GM12878 (cell line): ENCODE measurements around the gene NANOS1. TPM values are rescaled to one million over a fixed set of nuclear protein-coding genes. Genes with fewer than 3 reads are reported as not detected.

ENCODE experiments used
- ATAC-seq: fragments of 200-7000 bp; cut with Tn5 transposase; 3 replicates; pipeline ENCODE4 v1.9.1; 2020; ENCODE audit warnings: mild to moderate bottlenecking, moderate library complexity
- BruUV-seq: library from RNA; stranded (reverse); fragments of 400-500 nt; replicated peaks from 2 replicates; lab custom pipeline; 2021; lab: Mats Ljungman, UMichigan
- CTCF ChIA-PET: fragments of 300-600 bp; sonication (Branson Sonifier 250); formaldehyde crosslinking; extraction: SDS; loops from one replicate; lab custom pipeline; 2021; ENCODE audit warnings: inconsistent platforms; lab: Yijun Ruan, JAX
- POLR2A ChIA-PET: fragments of 350-600 bp; formaldehyde crosslinking; extraction: SDS; loops from one replicate; lab custom pipeline; 2021; ENCODE audit warnings: inconsistent platforms; lab: Charles Lee
- RAD21 ChIA-PET: fragments of 300-600 bp; sonication (Branson Sonifier 250); formaldehyde crosslinking; loops from one replicate; lab custom pipeline; 2023; ENCODE audit warnings: antibody characterized with exemption; ENCODE audit not compliant: unreplicated experiment; lab: Charles Lee
- SMC1A ChIA-PET: fragments of 300-600 bp; sonication (Branson Sonifier 250); formaldehyde crosslinking; loops from one replicate; lab custom pipeline; 2023; ENCODE audit not compliant: unreplicated experiment, uncharacterized antibody; lab: Charles Lee
- DNase-seq: peaks from one replicate; pipeline ENCODE4 v3.0.0-alpha.2; 2011; ENCODE audit warnings: low read depth, low spot score
- FAIRE-seq: peaks from 3 replicates; lab custom pipeline; 2011; peaks lifted over from hg19 to GRCh38; lab: Jason Lieb, UNC
- H2AFZ ChIP-seq: 2 replicates; pipeline ENCODE4 v1.6.0; 2011; ENCODE audit warnings: low read depth, low read length, control low read depth; ENCODE audit not compliant: control insufficient read depth
- H3K27ac ChIP-seq: 2 replicates; pipeline ENCODE4 v1.5.1; 2011; ENCODE audit warnings: control low read depth; ENCODE audit not compliant: control insufficient read depth, insufficient read depth
- H3K27me3 ChIP-seq, 2 experiments: replicated peaks in 1 of 2; 2 replicates each; pipeline versions ENCODE4 v1.6.0 to v1.6.1; 2011; ENCODE audit warnings: low read length in 1 of 2; ENCODE audit not compliant: control insufficient read depth in 2 of 2, insufficient read depth in 2 of 2
- H3K36me3 ChIP-seq, 2 experiments: 2 replicates each; pipeline ENCODE4 v1.5.1; 2011; ENCODE audit warnings: low read length in 1 of 2; ENCODE audit not compliant: control insufficient read depth in 2 of 2, insufficient read depth in 2 of 2
- H3K4me1 ChIP-seq: 2 replicates; pipeline ENCODE4 v1.6.1; 2011; ENCODE audit warnings: mild to moderate bottlenecking, low read length, moderate library complexity, mixed read lengths; ENCODE audit not compliant: control insufficient read depth, insufficient read depth
- H3K4me2 ChIP-seq: 2 replicates; pipeline ENCODE4 v1.6.0; 2011; ENCODE audit warnings: control low read depth; ENCODE audit not compliant: control insufficient read depth, insufficient read depth
- H3K4me3 ChIP-seq: fragments of 200-600 bp; sonication (generic); 2 replicates; pipeline ENCODE4 v1.5.1; 2016
- H3K79me2 ChIP-seq: 2 replicates; pipeline ENCODE4 v1.6.0; 2011; ENCODE audit warnings: low read length; ENCODE audit not compliant: control insufficient read depth, insufficient read depth
- H3K9ac ChIP-seq: 2 replicates; pipeline ENCODE4 v1.8.0; 2011; ENCODE audit warnings: low read length, control low read depth, mixed read lengths; ENCODE audit not compliant: control insufficient read depth, insufficient read depth
- H3K9me3 ChIP-seq: replicated peaks from 3 replicates; pipeline ENCODE4 v1.5.1; 2011; ENCODE audit warnings: mild to moderate bottlenecking, low read length; ENCODE audit not compliant: control insufficient read depth, insufficient read depth
- H4K20me1 ChIP-seq: 2 replicates; pipeline ENCODE4 v1.6.0; 2011; ENCODE audit not compliant: control insufficient read depth, insufficient read depth
- CHD1 ChIP-seq: IDR thresholded peaks from 2 replicates; pipeline ENCODE4 v1.6.1; 2012; ENCODE audit warnings: low read depth, low read length, improper control_type of control experiment
- CHD2 ChIP-seq: IDR thresholded peaks from 2 replicates; pipeline ENCODE4 v1.6.1; 2011; ENCODE audit warnings: low read depth, low read length, improper control_type of control experiment, borderline replicate concordance
- IKZF1 ChIP-seq: fragments of 450-650 bp; conservative IDR thresholded peaks from 2 replicates; pipeline ENCODE4 v1.6.1; 2017; ENCODE audit warnings: antibody characterized with exemption, mild to moderate bottlenecking
- POLR2AphosphoS2 ChIP-seq: IDR thresholded peaks from 2 replicates; pipeline ENCODE4 v1.6.1; 2011; ENCODE audit warnings: low read depth, mild to moderate bottlenecking, low read length, improper control_type of control experiment, moderate library complexity
- RCOR1 ChIP-seq: conservative IDR thresholded peaks from 2 replicates; pipeline ENCODE4 v1.6.1; 2012; ENCODE audit warnings: low read depth, low read length, improper control_type of control experiment
- RUNX3 ChIP-seq: IDR thresholded peaks from 2 replicates; pipeline ENCODE4 v1.6.1; 2012; ENCODE audit warnings: low read length, inconsistent platforms
- SIX5 ChIP-seq: IDR thresholded peaks from 2 replicates; pipeline ENCODE4 v1.6.1; 2011; ENCODE audit warnings: mild to moderate bottlenecking, low read depth, low read length, moderate library complexity; ENCODE audit not compliant: severe bottlenecking
- WGBS: methylation state at CpG from one replicate; pipeline ENCODE4 v1.1.6; 2016; ENCODE audit warnings: low lambda C conversion rate; ENCODE audit not compliant: insufficient replicate concordance, insufficient coverage; ENCODE audit errors: missing lambda C conversion rate; 5-methylcytosine and 5-hydroxymethylcytosine counted together
- in situ Hi-C: fragments of 300-500 bp; cut with MboI; formaldehyde crosslinking; loops from 9 replicates; pipeline ENCODE4 v1.14.3; 2018; ENCODE audit warnings: mixed read lengths
- intact Hi-C: fragments of 100-400 bp; cut with micrococcal nuclease; formaldehyde crosslinking; loops from one replicate; pipeline ENCODE4 v1.14.2; 2022; ENCODE audit not compliant: unreplicated experiment
- polyA plus RNA-seq, 11 experiments: library from polyadenylated mRNA; depleted of rRNA in 4 of 11; unstranded in 6 of 11; stranded (reverse) in 5 of 11; fragments of >200 nt; fragmentation: Nextera tagmentation in 4 of 11; fragmentation: Illumina TruSeq in 1 of 11; extraction: Ambion mirVana in 4 of 11; extraction: Trizol in 1 of 11; gene quantifications; 1 replicate in 1 of 11; 2 replicates in 10 of 11; pipeline versions ENCODE4 v1.2.1 to v1.2.3, GENCODE V29; 2011 to 2016; ENCODE audit warnings: inconsistent platforms in 2 of 11, missing spikeins in 2 of 11, low read depth in 1 of 11
- total RNA-seq, 4 experiments: library from RNA; depleted of rRNA in 3 of 4; stranded (reverse); fragments of >200 nt in 3 of 4; fragmentation: Illumina TruSeq in 1 of 4; extraction: Trizol in 1 of 4; gene quantifications; 2 replicates each; pipeline versions ENCODE4 v1.2.1 to v1.2.3, GENCODE V29; 2013 to 2021
- TF ChIP-seq, protein P1 (sequence below): fragments of 450-650 bp; IDR thresholded peaks from 2 replicates; pipeline ENCODE4 v1.6.1; 2016; ENCODE audit warnings: mild to moderate bottlenecking
- TF ChIP-seq, protein P2 (sequence below): fragments of 450-650 bp; IDR thresholded peaks from 2 replicates; pipeline ENCODE4 v1.6.1; 2017; ENCODE audit warnings: low read depth, mild to moderate bottlenecking, moderate library complexity

NANOS1 gene
- total and polyA plus RNA-seq, 10 of the 15 experiments (the other 5 are each of a cell fraction or from before 2014, with no cell fraction given): 0.03 to 0.55 (median 0.28) TPM; not detected in 2

GRCh38 chr10:119049361-119049760 is 19.8 kb downstream of the NANOS1 start:
- ATAC-seq (peak; percentile 18; the same call in 1 of the 3 replicates), FAIRE-seq (no peak)
- Histone ChIP-seq H3K4me1 (no peaks in the 10 kb centered on the region; the same call in 1 of the 2 replicates), H3K36me3 (peaks cover 25 to 59% of the 10 kb centered on the region in 2 experiments), H3K27ac (no peak overlapping the region), H3K79me2 (peaks cover 11% of the 10 kb centered on the region), H3K9ac (no peak overlapping the region)
- RAD21 ChIA-PET: no interaction called here
- intact Hi-C loops: no loop called here
- no peak for TF ChIP-seq CHD2
- TF ChIP-seq IKZF1: no peak
- no peak for TF ChIP-seq POLR2AphosphoS2
- no peak for TF ChIP-seq RCOR1
- no peak for TF ChIP-seq SIX5
- TF ChIP-seq CHD1: no peak
- TF ChIP-seq, protein P1, sequence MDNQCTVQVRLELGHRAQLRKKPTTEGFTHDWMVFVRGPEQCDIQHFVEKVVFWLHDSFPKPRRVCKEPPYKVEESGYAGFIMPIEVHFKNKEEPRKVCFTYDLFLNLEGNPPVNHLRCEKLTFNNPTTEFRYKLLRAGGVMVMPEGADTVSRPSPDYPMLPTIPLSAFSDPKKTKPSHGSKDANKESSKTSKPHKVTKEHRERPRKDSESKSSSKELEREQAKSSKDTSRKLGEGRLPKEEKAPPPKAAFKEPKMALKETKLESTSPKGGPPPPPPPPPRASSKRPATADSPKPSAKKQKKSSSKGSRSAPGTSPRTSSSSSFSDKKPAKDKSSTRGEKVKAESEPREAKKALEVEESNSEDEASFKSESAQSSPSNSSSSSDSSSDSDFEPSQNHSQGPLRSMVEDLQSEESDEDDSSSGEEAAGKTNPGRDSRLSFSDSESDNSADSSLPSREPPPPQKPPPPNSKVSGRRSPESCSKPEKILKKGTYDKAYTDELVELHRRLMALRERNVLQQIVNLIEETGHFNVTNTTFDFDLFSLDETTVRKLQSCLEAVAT: no peak
- TF ChIP-seq, protein P2, sequence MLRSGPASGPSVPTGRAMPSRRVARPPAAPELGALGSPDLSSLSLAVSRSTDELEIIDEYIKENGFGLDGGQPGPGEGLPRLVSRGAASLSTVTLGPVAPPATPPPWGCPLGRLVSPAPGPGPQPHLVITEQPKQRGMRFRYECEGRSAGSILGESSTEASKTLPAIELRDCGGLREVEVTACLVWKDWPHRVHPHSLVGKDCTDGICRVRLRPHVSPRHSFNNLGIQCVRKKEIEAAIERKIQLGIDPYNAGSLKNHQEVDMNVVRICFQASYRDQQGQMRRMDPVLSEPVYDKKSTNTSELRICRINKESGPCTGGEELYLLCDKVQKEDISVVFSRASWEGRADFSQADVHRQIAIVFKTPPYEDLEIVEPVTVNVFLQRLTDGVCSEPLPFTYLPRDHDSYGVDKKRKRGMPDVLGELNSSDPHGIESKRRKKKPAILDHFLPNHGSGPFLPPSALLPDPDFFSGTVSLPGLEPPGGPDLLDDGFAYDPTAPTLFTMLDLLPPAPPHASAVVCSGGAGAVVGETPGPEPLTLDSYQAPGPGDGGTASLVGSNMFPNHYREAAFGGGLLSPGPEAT: no peak
- TF ChIP-seq RUNX3: no peak
- TF ChIP-seq, all 136 proteins: peak for 0
- no peak for DNase-seq
- ChIA-PET POLR2A (interaction anchor here (0.6 to 1.0 kb wide), 3 partner anchors 10 to 441 kb away, joined by 3 to 4 read pairs (median 3); no protein-coding TSS in a partner anchor), CTCF (no interaction called here), SMC1A (interaction anchor here (0.6 kb wide), 1 partner anchor 857 kb away, joined by 4 read pairs; no protein-coding TSS in a partner anchor)
- in situ Hi-C loops: no loop called here
- Histone ChIP-seq H4K20me1 (no peaks in the 10 kb centered on the region; the same call in 1 of the 2 replicates), H2AFZ (no peak overlapping the region), H3K4me2 (no peak overlapping the region), H3K4me3 (no peak overlapping the region), H3K27me3 (no peaks in the 10 kb centered on the region), H3K9me3 (no peaks in the 10 kb centered on the region)
- BruUV-seq: no TSS peak
- 25% methylated on average over 4 of the region's 5 CpGs for WGBS
